Endothelial cell of umbilical vein (primary cell): ENCODE results near the gene KRTAP4-3.

Source experiments
- POLR2A ChIP-seq: IDR thresholded peaks from 2 replicates; pipeline ENCODE4 v1.6.1; 2012; ENCODE audit warnings: low read depth, mild to moderate bottlenecking, control low read depth, low read length
- TF ChIP-seq, protein P1 (sequence below), 2 donors: IDR thresholded peaks; 1 replicate in 1 of 2; 2 replicates in 1 of 2; pipeline ENCODE4 v1.5.1; 2011; ENCODE audit warnings: low read length in 2 of 2, mild to moderate bottlenecking in 2 of 2, moderate library complexity in 2 of 2, control low read depth in 1 of 2, inconsistent platforms in 1 of 2, low read depth in 1 of 2; ENCODE audit not compliant: insufficient read depth in 1 of 2; ENCODE audit errors: extremely low read depth in 1 of 2

DNA sequence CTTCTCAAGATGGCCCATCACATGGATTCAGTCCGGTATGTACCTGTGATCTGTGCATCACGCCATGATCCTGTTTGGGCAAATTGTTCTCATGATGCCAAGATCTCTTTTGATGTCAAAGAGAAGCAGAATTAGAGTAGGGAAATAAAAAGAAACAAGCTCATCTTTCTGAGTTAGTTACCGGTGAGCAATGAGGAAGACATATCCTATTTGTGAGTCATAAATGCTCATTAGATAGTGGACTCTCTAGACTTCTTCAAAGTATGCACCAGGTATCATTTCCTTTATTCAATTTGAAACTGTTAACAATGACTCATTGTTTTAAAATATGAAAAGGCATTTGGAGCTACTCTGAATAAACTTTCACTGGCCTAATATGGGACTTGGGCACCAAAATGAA is 36.0 kb downstream of the KRTAP4-3 start:
- no peak for TF ChIP-seq POLR2A
- TF ChIP-seq, protein P1, sequence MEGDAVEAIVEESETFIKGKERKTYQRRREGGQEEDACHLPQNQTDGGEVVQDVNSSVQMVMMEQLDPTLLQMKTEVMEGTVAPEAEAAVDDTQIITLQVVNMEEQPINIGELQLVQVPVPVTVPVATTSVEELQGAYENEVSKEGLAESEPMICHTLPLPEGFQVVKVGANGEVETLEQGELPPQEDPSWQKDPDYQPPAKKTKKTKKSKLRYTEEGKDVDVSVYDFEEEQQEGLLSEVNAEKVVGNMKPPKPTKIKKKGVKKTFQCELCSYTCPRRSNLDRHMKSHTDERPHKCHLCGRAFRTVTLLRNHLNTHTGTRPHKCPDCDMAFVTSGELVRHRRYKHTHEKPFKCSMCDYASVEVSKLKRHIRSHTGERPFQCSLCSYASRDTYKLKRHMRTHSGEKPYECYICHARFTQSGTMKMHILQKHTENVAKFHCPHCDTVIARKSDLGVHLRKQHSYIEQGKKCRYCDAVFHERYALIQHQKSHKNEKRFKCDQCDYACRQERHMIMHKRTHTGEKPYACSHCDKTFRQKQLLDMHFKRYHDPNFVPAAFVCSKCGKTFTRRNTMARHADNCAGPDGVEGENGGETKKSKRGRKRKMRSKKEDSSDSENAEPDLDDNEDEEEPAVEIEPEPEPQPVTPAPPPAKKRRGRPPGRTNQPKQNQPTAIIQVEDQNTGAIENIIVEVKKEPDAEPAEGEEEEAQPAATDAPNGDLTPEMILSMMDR (IDR thresholded peaks at IDR 0.05; ENCODE audit: extremely low read depth in 1 of 2, insufficient read depth in 1 of 2, low read depth in 1 of 2, low read length in 2 of 2): no peak
